SK-N-SH (cell line): ENCODE data around the gene FOXL2NB. TPM values are rescaled to one million over a fixed set of nuclear protein-coding genes. Genes with fewer than 3 reads are reported as not detected.

ENCODE experiments used
- CTCF ChIA-PET: fragments of 300-600, 350-600 bp; formaldehyde crosslinking; extraction: SDS; loops from one replicate; lab custom pipeline; 2021; lab: Yijun Ruan, JAX
- POLR2A ChIA-PET: fragments of 350-600 bp; sonication (Branson Sonifier 250); formaldehyde crosslinking; extraction: SDS; loops from one replicate; lab custom pipeline; 2020; ENCODE audit warnings: antibody characterized with exemption, inconsistent platforms; lab: Yijun Ruan, JAX
- DNase-seq: peaks from one replicate; pipeline ENCODE4 v3.0.0; 2012
- H2AFZ ChIP-seq: fragments of 200-600 bp; sonication (generic); 2 replicates; pipeline ENCODE4 v1.8.1; 2016; ENCODE audit warnings: antibody characterized with exemption, mild to moderate bottlenecking, low read depth
- H3F3A ChIP-seq: fragments of 200-600 bp; sonication (generic); replicated peaks from 2 replicates; pipeline ENCODE3; 2016; ENCODE audit warnings: antibody characterized with exemption, mild to moderate bottlenecking; ENCODE audit not compliant: insufficient read depth
- H3K27ac ChIP-seq, 2 experiments: fragments of 200-500 bp in 1 of 2; fragments of 200-600 bp in 1 of 2; sonication (Bioruptor generic) in 1 of 2; sonication (generic), shearing (Covaris generic) in 1 of 2; 2 replicates each; pipeline versions ENCODE4 v1.5.1 to v1.6.1; 2014 to 2016; ENCODE audit warnings: low read depth in 2 of 2, inconsistent platforms in 1 of 2, low read length in 1 of 2, mild to moderate bottlenecking in 1 of 2, mixed read lengths in 1 of 2
- H3K27me3 ChIP-seq: fragments of 200-600 bp; sonication (generic), shearing (Covaris generic); 2 replicates; pipeline ENCODE4 v1.6.1; 2016; ENCODE audit warnings: mixed run types; ENCODE audit not compliant: insufficient read depth
- H3K36me3 ChIP-seq, 2 experiments: fragments of 200-500 bp in 1 of 2; fragments of 200-600 bp in 1 of 2; sonication (Bioruptor generic) in 1 of 2; sonication (generic) in 1 of 2; replicated peaks in 1 of 2; 2 replicates each; pipeline versions ENCODE3 to v1.5.1; 2014 to 2016; ENCODE audit warnings: low read length in 1 of 2, mild to moderate bottlenecking in 1 of 2; ENCODE audit not compliant: insufficient read depth in 2 of 2, control insufficient read depth in 1 of 2
- H3K4me1 ChIP-seq, 2 experiments: fragments of 200-500 bp in 1 of 2; fragments of 200-600 bp in 1 of 2; sonication (Bioruptor generic) in 1 of 2; sonication (generic), shearing (Covaris generic) in 1 of 2; 2 replicates each; pipeline versions ENCODE4 v1.5.1 to v1.6.1; 2014 to 2016; ENCODE audit warnings: low read depth in 1 of 2, low read length in 1 of 2, mixed run types in 1 of 2; ENCODE audit not compliant: insufficient read depth in 2 of 2, control insufficient read depth in 1 of 2
- H3K4me2 ChIP-seq: fragments of 200-600 bp; sonication (generic), shearing (Covaris generic); 2 replicates; pipeline ENCODE4 v1.6.1; 2017; ENCODE audit warnings: mixed run types
- H3K4me3 ChIP-seq, 2 experiments: fragments of 200-500 bp in 1 of 2; fragments of 200-600 bp in 1 of 2; sonication (Bioruptor generic) in 1 of 2; sonication (generic), shearing (Covaris generic) in 1 of 2; 2 replicates each; pipeline versions ENCODE4 v1.5.1 to v1.8.1; 2014 to 2016; ENCODE audit warnings: low read depth in 2 of 2, inconsistent platforms in 1 of 2, low read length in 1 of 2, mild to moderate bottlenecking in 1 of 2, mixed read lengths in 1 of 2, moderate library complexity in 1 of 2
- H3K79me2 ChIP-seq: fragments of 200-600 bp; sonication (generic); 2 replicates; pipeline ENCODE4 v1.8.1; 2017; ENCODE audit warnings: mild to moderate bottlenecking; ENCODE audit not compliant: insufficient read depth
- H3K9ac ChIP-seq: fragments of 200-600 bp; sonication (generic); 2 replicates; pipeline ENCODE4 v1.6.1; 2017; ENCODE audit warnings: mixed run types
- H3K9me2 ChIP-seq: fragments of 200-600 bp; sonication (generic); 2 replicates; pipeline ENCODE4 v1.6.1; 2017; ENCODE audit warnings: mixed run types
- H3K9me3 ChIP-seq: fragments of 200-600 bp; sonication (generic); 2 replicates; pipeline ENCODE4 v1.6.1; 2017; ENCODE audit warnings: mixed run types, mild to moderate bottlenecking, moderate library complexity
- H4K20me1 ChIP-seq: fragments of 200-600 bp; sonication (generic); 2 replicates; pipeline ENCODE4 v1.6.1; 2017; ENCODE audit warnings: mild to moderate bottlenecking, mixed run types; ENCODE audit not compliant: insufficient read depth
- CHD2 ChIP-seq: fragments of 150-350 bp; IDR thresholded peaks from 2 replicates; pipeline ENCODE4 v1.6.1; 2018; ENCODE audit warnings: low read length; ENCODE audit not compliant: partially characterized antibody
- ELF1 ChIP-seq: IDR thresholded peaks from 2 replicates; pipeline ENCODE4 v1.4.0; 2012
- EP300 ChIP-seq, 2 experiments: IDR thresholded peaks; 2 replicates each; pipeline versions ENCODE4 v1.4.0 to v1.6.1; 2012; ENCODE audit warnings: borderline replicate concordance in 1 of 2, low read depth in 1 of 2, low read length in 1 of 2
- EZH2phosphoT487 ChIP-seq: fragments of 200-600 bp; sonication (generic); IDR thresholded peaks from 2 replicates; pipeline ENCODE4 v1.6.1; 2017; ENCODE audit warnings: low read depth, mixed run types, mild to moderate bottlenecking, antibody characterized with exemption, moderate library complexity, borderline replicate concordance
- FOXM1 ChIP-seq: IDR thresholded peaks from 2 replicates; pipeline ENCODE4 v1.4.0; 2012; ENCODE audit warnings: low read depth, mild to moderate bottlenecking
- JUND ChIP-seq: IDR thresholded peaks from 2 replicates; pipeline ENCODE4 v1.4.0; 2012
- MEF2A ChIP-seq: IDR thresholded peaks from 2 replicates; pipeline ENCODE4 v1.4.0; 2012; ENCODE audit warnings: low read depth, borderline replicate concordance
- POLR2AphosphoS5 ChIP-seq: IDR thresholded peaks from 2 replicates; pipeline ENCODE4 v1.6.1; 2012; ENCODE audit warnings: low read depth, low read length
- RCOR1 ChIP-seq: fragments of 150-350 bp; IDR thresholded peaks from 2 replicates; pipeline ENCODE4 v1.6.1; 2017; ENCODE audit warnings: antibody characterized with exemption, low read length
- RXRA ChIP-seq: IDR thresholded peaks from 2 replicates; pipeline ENCODE4 v1.4.0; 2012; ENCODE audit warnings: low read depth, mild to moderate bottlenecking, borderline replicate concordance
- TAF1 ChIP-seq: IDR thresholded peaks from 2 replicates; pipeline ENCODE4 v1.6.1; 2012; ENCODE audit warnings: low read depth, mild to moderate bottlenecking, low read length, moderate library complexity, borderline replicate concordance
- TCF12 ChIP-seq: IDR thresholded peaks from 2 replicates; pipeline ENCODE4 v1.4.0; 2012
- YY1 ChIP-seq: IDR thresholded peaks from 2 replicates; pipeline ENCODE4 v1.4.0; 2012; ENCODE audit warnings: low read depth, mild to moderate bottlenecking
- whole genome bisulfite sequencing: methylation state at CpG from one replicate; pipeline ENCODE4 v1.1.6; 2017; ENCODE audit warnings: low lambda C conversion rate; 5-methylcytosine and 5-hydroxymethylcytosine counted together
- polyA plus RNA-seq, 3 experiments: library from polyadenylated mRNA; depleted of rRNA; stranded (reverse); fragments of >200 nt; gene quantifications; 2 replicates each; pipeline ENCODE4 v1.2.3, GENCODE V29; 2012
- TF ChIP-seq, protein P1 (sequence below): IDR thresholded peaks from 2 replicates; pipeline ENCODE4 v1.4.0; 2012; ENCODE audit warnings: low read depth, borderline replicate concordance
- TF ChIP-seq, protein P2 (sequence below): IDR thresholded peaks from 2 replicates; pipeline ENCODE4 v1.4.0; 2012; ENCODE audit warnings: low read depth, borderline replicate concordance
- TF ChIP-seq, protein P3 (sequence below): fragments of 150-350 bp; IDR thresholded peaks from 2 replicates; pipeline ENCODE4 v1.6.1; 2017; ENCODE audit warnings: antibody characterized with exemption, low read length, low read depth, borderline replicate concordance
- TF ChIP-seq, protein P4 (sequence below): IDR thresholded peaks from 2 replicates; pipeline ENCODE4 v1.4.0; 2012; ENCODE audit warnings: low read depth
- TF ChIP-seq, protein P5 (sequence below): IDR thresholded peaks from 2 replicates; pipeline ENCODE4; 2012

The FOXL2NB gene
- polyA plus RNA-seq, 1 of the 3 experiments (the other 2 are of a cell fraction), result not detected

DNA sequence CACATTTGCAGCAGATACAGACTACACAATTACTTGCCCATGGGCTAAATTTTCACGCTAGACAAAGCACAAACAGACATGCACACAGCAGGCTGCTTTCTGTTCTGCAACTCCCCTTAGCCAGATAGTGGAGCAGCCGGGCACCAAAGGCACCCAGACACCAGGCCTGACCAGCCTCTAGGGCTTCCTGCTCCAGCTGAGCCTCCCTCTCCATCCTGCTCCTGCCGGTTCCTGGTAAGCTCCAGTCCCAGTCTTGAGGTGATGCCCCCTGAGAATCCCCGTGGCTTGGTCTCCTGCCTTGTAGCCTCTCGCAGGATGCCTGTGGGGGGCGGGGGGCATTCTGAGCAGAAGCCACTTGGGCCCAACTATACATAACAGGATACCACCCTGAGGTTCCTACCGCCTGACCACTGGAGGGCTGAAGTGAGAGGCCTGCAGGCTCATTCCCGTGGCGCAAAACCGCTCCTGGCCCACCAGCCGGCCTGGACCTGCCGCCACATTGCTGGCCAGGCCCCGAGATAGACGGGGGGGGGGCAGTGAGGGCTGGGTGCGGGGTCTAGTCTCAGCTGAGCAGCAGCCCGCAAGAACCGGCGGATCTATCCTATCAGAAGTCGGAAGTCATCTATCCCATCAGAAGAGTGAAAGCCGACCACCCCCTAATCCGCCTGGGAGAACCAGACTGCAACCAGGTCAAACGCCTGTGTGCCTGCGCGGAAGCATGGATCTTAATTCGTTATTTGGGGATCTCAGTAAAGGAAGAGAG lies 4.0 kb upstream of the FOXL2NB start:
- H3K4me1 ChIP-seq, result peaks cover 0 to 5% of the 10 kb centered on the region in 2 experiments; a peak in 2 of 4 replicates
- H3K4me2 ChIP-seq, result no peak overlapping the region
- H3K79me2 ChIP-seq, result no peaks in the 10 kb centered on the region
- H3K27me3 ChIP-seq, result peaks cover 97% of the 10 kb centered on the region
- H3K36me3 ChIP-seq, result no peaks in the 10 kb centered on the region
- TF ChIP-seq, protein P1, sequence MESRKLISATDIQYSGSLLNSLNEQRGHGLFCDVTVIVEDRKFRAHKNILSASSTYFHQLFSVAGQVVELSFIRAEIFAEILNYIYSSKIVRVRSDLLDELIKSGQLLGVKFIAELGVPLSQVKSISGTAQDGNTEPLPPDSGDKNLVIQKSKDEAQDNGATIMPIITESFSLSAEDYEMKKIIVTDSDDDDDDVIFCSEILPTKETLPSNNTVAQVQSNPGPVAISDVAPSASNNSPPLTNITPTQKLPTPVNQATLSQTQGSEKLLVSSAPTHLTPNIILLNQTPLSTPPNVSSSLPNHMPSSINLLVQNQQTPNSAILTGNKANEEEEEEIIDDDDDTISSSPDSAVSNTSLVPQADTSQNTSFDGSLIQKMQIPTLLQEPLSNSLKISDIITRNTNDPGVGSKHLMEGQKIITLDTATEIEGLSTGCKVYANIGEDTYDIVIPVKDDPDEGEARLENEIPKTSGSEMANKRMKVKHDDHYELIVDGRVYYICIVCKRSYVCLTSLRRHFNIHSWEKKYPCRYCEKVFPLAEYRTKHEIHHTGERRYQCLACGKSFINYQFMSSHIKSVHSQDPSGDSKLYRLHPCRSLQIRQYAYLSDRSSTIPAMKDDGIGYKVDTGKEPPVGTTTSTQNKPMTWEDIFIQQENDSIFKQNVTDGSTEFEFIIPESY, result no peak
- TF ChIP-seq JUND (no peak), RXRA (no peak), TCF12 (no peak), EP300 (IDR thresholded peaks at IDR 0.05; ENCODE audit: borderline replicate concordance in 1 of 2, low read depth in 1 of 2, low read length in 1 of 2) (no peak), ELF1 (no peak), MEF2A (no peak), RCOR1 (no peak), FOXM1 (no peak), YY1 (no peak), CHD2 (no peak), TAF1 (no peak), POLR2AphosphoS5 (no peak), EZH2phosphoT487 (no peak)
- TF ChIP-seq, protein P2, sequence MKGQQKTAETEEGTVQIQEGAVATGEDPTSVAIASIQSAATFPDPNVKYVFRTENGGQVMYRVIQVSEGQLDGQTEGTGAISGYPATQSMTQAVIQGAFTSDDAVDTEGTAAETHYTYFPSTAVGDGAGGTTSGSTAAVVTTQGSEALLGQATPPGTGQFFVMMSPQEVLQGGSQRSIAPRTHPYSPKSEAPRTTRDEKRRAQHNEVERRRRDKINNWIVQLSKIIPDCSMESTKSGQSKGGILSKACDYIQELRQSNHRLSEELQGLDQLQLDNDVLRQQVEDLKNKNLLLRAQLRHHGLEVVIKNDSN, result no peak
- TF ChIP-seq, protein P3, sequence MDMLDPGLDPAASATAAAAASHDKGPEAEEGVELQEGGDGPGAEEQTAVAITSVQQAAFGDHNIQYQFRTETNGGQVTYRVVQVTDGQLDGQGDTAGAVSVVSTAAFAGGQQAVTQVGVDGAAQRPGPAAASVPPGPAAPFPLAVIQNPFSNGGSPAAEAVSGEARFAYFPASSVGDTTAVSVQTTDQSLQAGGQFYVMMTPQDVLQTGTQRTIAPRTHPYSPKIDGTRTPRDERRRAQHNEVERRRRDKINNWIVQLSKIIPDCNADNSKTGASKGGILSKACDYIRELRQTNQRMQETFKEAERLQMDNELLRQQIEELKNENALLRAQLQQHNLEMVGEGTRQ, result no peak
- TF ChIP-seq, protein P4, sequence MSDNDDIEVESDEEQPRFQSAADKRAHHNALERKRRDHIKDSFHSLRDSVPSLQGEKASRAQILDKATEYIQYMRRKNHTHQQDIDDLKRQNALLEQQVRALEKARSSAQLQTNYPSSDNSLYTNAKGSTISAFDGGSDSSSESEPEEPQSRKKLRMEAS, result no peak
- TF ChIP-seq, protein P5, sequence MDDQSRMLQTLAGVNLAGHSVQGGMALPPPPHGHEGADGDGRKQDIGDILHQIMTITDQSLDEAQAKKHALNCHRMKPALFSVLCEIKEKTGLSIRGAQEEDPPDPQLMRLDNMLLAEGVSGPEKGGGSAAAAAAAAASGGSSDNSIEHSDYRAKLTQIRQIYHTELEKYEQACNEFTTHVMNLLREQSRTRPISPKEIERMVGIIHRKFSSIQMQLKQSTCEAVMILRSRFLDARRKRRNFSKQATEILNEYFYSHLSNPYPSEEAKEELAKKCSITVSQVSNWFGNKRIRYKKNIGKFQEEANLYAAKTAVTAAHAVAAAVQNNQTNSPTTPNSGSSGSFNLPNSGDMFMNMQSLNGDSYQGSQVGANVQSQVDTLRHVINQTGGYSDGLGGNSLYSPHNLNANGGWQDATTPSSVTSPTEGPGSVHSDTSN, result no peak
- H3K27ac ChIP-seq, result no peak overlapping the region
- WGBS, result 23% methylated on average over 18 of the region's 25 CpGs
- no peak overlapping the region for H2AFZ ChIP-seq
- H4K20me1 ChIP-seq, result peaks cover 12% of the 10 kb centered on the region
- ChIA-PET POLR2A (no interaction called here), CTCF (interaction anchor here (0.7 to 3.6 kb wide), 7 partner anchors 8 to 387 kb away, joined by 3 to 25 read pairs (median 5); no protein-coding TSS in a partner anchor)
- peak; percentile 56 for DNase-seq
- H3K4me3 ChIP-seq, result no peak overlapping the region
- peaks cover 2% of the 10 kb centered on the region for H3F3A ChIP-seq
- no peak overlapping the region for H3K9ac ChIP-seq
- H3K9me2 ChIP-seq, result no peaks in the 10 kb centered on the region
- H3K9me3 ChIP-seq, result no peaks in the 10 kb centered on the region
